HepG2 (cell line): ENCODE measurements around the gene YEATS4. TPM values are rescaled to one million over a fixed set of nuclear protein-coding genes. Genes with fewer than 3 reads are reported as not detected.

Experiments
- ATAC-seq: fragments of 200-7000 bp; cut with Tn5 transposase; 3 replicates; pipeline ENCODE4 v1.9.1; 2020; ENCODE audit warnings: mild to moderate bottlenecking, moderate library complexity
- BruUV-seq: library from RNA; stranded (reverse); fragments of 400-500 nt; replicated peaks from 2 replicates; lab custom pipeline; 2021; lab: Mats Ljungman, UMichigan
- CTCF ChIA-PET: fragments of 300-600 bp; formaldehyde crosslinking; extraction: SDS; loops from one replicate; lab custom pipeline; 2021; ENCODE audit warnings: low total read pairs, inconsistent platforms, low intra/inter-chr PET ratio; lab: Yijun Ruan, JAX
- POLR2A ChIA-PET: fragments of 350-600 bp; sonication (Branson Sonifier 250); formaldehyde crosslinking; loops from one replicate; lab custom pipeline; 2020; ENCODE audit warnings: antibody characterized with exemption, inconsistent platforms; lab: Yijun Ruan, JAX
- DNase-seq: peaks from one replicate; pipeline ENCODE4 v3.0.0-alpha.2; 2015; ENCODE audit warnings: low spot score
- FAIRE-seq: peaks from 3 replicates; lab custom pipeline; 2011; peaks lifted over from hg19 to GRCh38; lab: Jason Lieb, UNC
- H2AFZ ChIP-seq: one replicate; pipeline ENCODE4 v1.6.1; 2011; ENCODE audit warnings: low read length, inconsistent platforms
- H3K27ac ChIP-seq: fragments of 300-600 bp; 3 replicates; pipeline ENCODE4 v1.8.0; 2011; ENCODE audit warnings: mixed run types, mild to moderate bottlenecking, mixed read lengths, low read length, inconsistent platforms; ENCODE audit not compliant: insufficient read depth; ENCODE audit errors: extremely low read length
- H3K27me3 ChIP-seq, 2 experiments: fragments of 200-600 bp in 1 of 2; 2 replicates in 1 of 2; 3 replicates in 1 of 2; pipeline versions ENCODE4 v1.6.0 to v1.8.0; 2011; ENCODE audit warnings: low read length in 2 of 2, mild to moderate bottlenecking in 2 of 2, moderate library complexity in 2 of 2, inconsistent platforms in 1 of 2; ENCODE audit not compliant: insufficient read depth in 2 of 2, control insufficient read depth in 1 of 2
- H3K36me3 ChIP-seq, 2 experiments: fragments of 200-600 bp in 1 of 2; replicated peaks in 1 of 2; 2 replicates in 1 of 2; 3 replicates in 1 of 2; pipeline versions ENCODE4 v1.5.1 to v1.8.0; 2011; ENCODE audit warnings: low read length in 2 of 2, inconsistent platforms in 1 of 2; ENCODE audit not compliant: insufficient read depth in 2 of 2, control insufficient read depth in 1 of 2
- H3K4me1 ChIP-seq: 2 replicates; pipeline ENCODE4 v1.5.1; 2012; ENCODE audit warnings: low read length, inconsistent platforms; ENCODE audit not compliant: insufficient read depth
- H3K4me2 ChIP-seq: 2 replicates; pipeline ENCODE4 v1.6.0; 2011; ENCODE audit warnings: low read depth, low read length, inconsistent platforms
- H3K4me3 ChIP-seq, 3 experiments: fragments of 200-600 bp in 1 of 3; sonication (generic), shearing (Covaris generic) in 1 of 3; replicated peaks in 1 of 3; 2 replicates each; pipeline ENCODE4 v1.5.1; 2011 to 2016; ENCODE audit warnings: low read length in 3 of 3, inconsistent platforms in 2 of 3, low read depth in 2 of 3, mild to moderate bottlenecking in 2 of 3, control low read depth in 1 of 3, mixed read lengths in 1 of 3; ENCODE audit not compliant: insufficient read depth in 1 of 3
- H3K79me2 ChIP-seq: one replicate; pipeline ENCODE4 v1.6.1; 2011; ENCODE audit warnings: low read length, inconsistent platforms; ENCODE audit not compliant: insufficient read depth
- H3K9ac ChIP-seq: 2 replicates; pipeline ENCODE4 v1.6.0; 2011; ENCODE audit warnings: mild to moderate bottlenecking, low read depth, low read length, inconsistent platforms; ENCODE audit not compliant: insufficient read depth
- H3K9me3 ChIP-seq: 2 replicates; pipeline ENCODE4 v1.5.1; 2012; ENCODE audit warnings: mild to moderate bottlenecking, low read length
- H4K20me1 ChIP-seq: 2 replicates; pipeline ENCODE4 v1.6.0; 2011; ENCODE audit warnings: inconsistent platforms, mild to moderate bottlenecking, low read length, moderate library complexity; ENCODE audit not compliant: insufficient read depth
- CEBPB ChIP-seq: IDR thresholded peaks from 2 replicates; pipeline ENCODE4 v1.6.1; 2011; ENCODE audit warnings: low read depth, low read length, improper control_type of control experiment, borderline replicate concordance
- HBP1 ChIP-seq: IDR thresholded peaks from 2 replicates; pipeline ENCODE4 v1.6.1; 2016; ENCODE audit warnings: low read depth, control low read depth
- MAFK ChIP-seq, 2 experiments: IDR thresholded peaks in 1 of 2; conservative IDR thresholded peaks in 1 of 2; 2 replicates each; pipeline ENCODE4 v1.6.1; 2011; ENCODE audit warnings: improper control_type of control experiment in 2 of 2, low read length in 2 of 2
- RELA ChIP-seq: sonication (generic); formaldehyde crosslinking; IDR thresholded peaks from 2 replicates; pipeline ENCODE4 v1.4.0; 2020; ENCODE audit warnings: missing genetic modification reagents
- SAFB2 ChIP-seq: sonication (generic); formaldehyde crosslinking; IDR thresholded peaks from 2 replicates; pipeline ENCODE4 v1.5.1; 2020; ENCODE audit warnings: missing genetic modification reagents, low read depth, mild to moderate bottlenecking, borderline replicate concordance
- YY1 ChIP-seq: IDR thresholded peaks from 2 replicates; pipeline ENCODE4 v1.6.1; 2011; ENCODE audit warnings: low read length, low read depth, moderate library complexity, mild to moderate bottlenecking; ENCODE audit not compliant: insufficient read depth, insufficient replicate concordance
- ZFP41 ChIP-seq: sonication (generic); formaldehyde crosslinking; IDR thresholded peaks from 2 replicates; pipeline ENCODE4 v1.4.0; 2020; ENCODE audit warnings: mild to moderate bottlenecking, missing genetic modification reagents, borderline replicate concordance
- ZNF24 ChIP-seq: fragments of 450-650 bp; IDR thresholded peaks from 2 replicates; pipeline ENCODE4 v1.6.1; 2017; ENCODE audit warnings: antibody characterized with exemption, mild to moderate bottlenecking
- WGBS: methylation state at CpG from one replicate; pipeline ENCODE4 v1.1.6; 2017; ENCODE audit warnings: low lambda C conversion rate; 5-methylcytosine and 5-hydroxymethylcytosine counted together
- in situ Hi-C: cut with HindIII; loops from 2 replicates; pipeline ENCODE4 v1.10.0; 2017; ENCODE audit warnings: low pct_unique_long_range_greater_than_20kb; ENCODE audit not compliant: extremely low pct_ligation_motif_present
- intact Hi-C: fragments of 100-400 bp; cut with micrococcal nuclease; formaldehyde crosslinking; loops from one replicate; pipeline ENCODE4 v1.10.0; 2022; ENCODE audit not compliant: unreplicated experiment
- polyA plus RNA-seq, 8 experiments: library from polyadenylated mRNA; depleted of rRNA in 3 of 8; stranded (reverse) in 7 of 8; unstranded in 1 of 8; fragments of >200 nt; fragmentation: Illumina TruSeq in 4 of 8; extraction: Trizol in 4 of 8; gene quantifications; 2 replicates each; pipeline versions ENCODE4 v1.2.1 to v1.2.3, GENCODE V29; 2011 to 2016; ENCODE audit warnings: low read depth in 4 of 8, missing spikeins in 1 of 8, mixed read lengths in 1 of 8; ENCODE audit not compliant: insufficient read depth in 1 of 8
- total RNA-seq, 5 experiments: library from RNA; depleted of rRNA; stranded (reverse); fragments of >200 nt; fragmentation: Illumina TruSeq; extraction: Trizol; gene quantifications; 2 replicates each; pipeline ENCODE4 v1.2.3, GENCODE V29; 2016; ENCODE audit warnings: low read depth in 1 of 5

The YEATS4 gene
- total and polyA plus RNA-seq, 2 of the 13 experiments (the other 11 are each of a cell fraction or from before 2014, with no cell fraction given): 16.8 to 45.0 TPM

- POLR2A ChIA-PET: no interaction called here
- no peaks in the 10 kb centered on the region for H3K27me3 ChIP-seq
- H4K20me1 ChIP-seq: no peaks in the 10 kb centered on the region
- CTCF ChIA-PET: no interaction called here
- peaks cover 26% of the 10 kb centered on the region for H3K4me1 ChIP-seq
- H3K4me3 ChIP-seq: no peak overlapping the region
- no peak overlapping the region for H3K4me2 ChIP-seq
- FAIRE-seq: no peak
- H3K79me2 ChIP-seq: no peaks in the 10 kb centered on the region
- intact Hi-C loops: no loop called here
- BruUV-seq: no TSS peak
- in situ Hi-C loops: no loop called here
- no peaks in the 10 kb centered on the region for H3K9me3 ChIP-seq
- ATAC-seq: no peak
- no peak for DNase-seq
- H3K27ac ChIP-seq: no peak overlapping the region
- no peak overlapping the region for H2AFZ ChIP-seq
- no peaks in the 10 kb centered on the region; a peak in 1 of 5 replicates for H3K36me3 ChIP-seq
- TF ChIP-seq HBP1 (CRISPR knock-in tag) (no peak), ZNF24 (no peak), MAFK (conservative IDR thresholded peaks at IDR 0.05 in 1 of 2, IDR thresholded peaks at IDR 0.05 in 1 of 2; ENCODE audit: low read length in 2 of 2) (0 out of 4 replicates have a peak, but pooled peaks of 1 of the 2 experiments have one; percentile 12), RELA (CRISPR knock-in tag) (no peak)
- H3K9ac ChIP-seq: no peak overlapping the region
- WGBS: 81% methylated on average over 9 of the region's 9 CpGs
Observed at GRCh38 chr12:69410571-69410970, 51.0 kb downstream of the YEATS4 start.

GRCh38 chr12:69412655-69413054, 53.1 kb downstream of the YEATS4 start:
- no peaks in the 10 kb centered on the region for H3K27me3 ChIP-seq
- FAIRE-seq: no peak
- H3K4me3 ChIP-seq: no peak overlapping the region
- H3K36me3 ChIP-seq: no peaks in the 10 kb centered on the region; a peak in 1 of 5 replicates
- H4K20me1 ChIP-seq: no peaks in the 10 kb centered on the region
- H3K79me2 ChIP-seq: no peaks in the 10 kb centered on the region
- H3K4me2 ChIP-seq: no peak overlapping the region
- in situ Hi-C loops (no loop called here), intact Hi-C loops (no loop called here)
- ChIA-PET CTCF (no interaction called here), POLR2A (no interaction called here)
- H3K9me3 ChIP-seq: no peaks in the 10 kb centered on the region
- WGBS: 90% methylated on average over 3 of the region's 3 CpGs
- no peak overlapping the region for H3K27ac ChIP-seq
- H3K9ac ChIP-seq: no peak overlapping the region
- BruUV-seq: no TSS peak
- H3K4me1 ChIP-seq: peaks cover 42% of the 10 kb centered on the region
- no peak for DNase-seq
- TF ChIP-seq YY1 (no peak), SAFB2 (CRISPR knock-in tag) (no peak), ZFP41 (no peak), CEBPB (peak; percentile 39; the same call in 1 of the 2 replicates)
- no peak overlapping the region for H2AFZ ChIP-seq
- ATAC-seq: no peak
